ENCODE data around the gene OPTC.

- no peak for TF ChIP-seq CTCF (IDR thresholded peaks at IDR 0.05 in 8 of 11, conservative IDR thresholded peaks at IDR 0.05 in 3 of 11)
- TF ChIP-seq POLR2A (IDR thresholded peaks at IDR 0.05): no peak
- TF ChIP-seq POLR2AphosphoS5 (IDR thresholded peaks at IDR 0.05): no peak
These were observed 40.9 kb upstream of the OPTC start for GRCh38 chr1:203453016-203453415.
